ENCODE data around the gene GAB2.

- TF ChIP-seq POLR2AphosphoS5 (IDR thresholded peaks at IDR 0.05; ENCODE audit: low read depth, low read length), result no peak
- no peak for TF ChIP-seq TAF1 (IDR thresholded peaks at IDR 0.05; ENCODE audit: low read depth, low read length)
- TF ChIP-seq POLR2A (IDR thresholded peaks at IDR 0.05; ENCODE audit: low read depth, low read length), result no peak
- TF ChIP-seq POU2F2 (IDR thresholded peaks at IDR 0.05; ENCODE audit: low read depth, low read length), result no peak
- no peak for TF ChIP-seq SPI1 (IDR thresholded peaks at IDR 0.05; ENCODE audit: low read depth, low read length)
These were observed 220.9 kb downstream of the GAB2 start for GRCh38 chr11:78196661-78197091.
